PFSK-1 (cell line): ENCODE results near the gene CDC42EP2.

Source experiments
- POLR2AphosphoS5 ChIP-seq: IDR thresholded peaks from 2 replicates; pipeline ENCODE4 v1.6.1; 2012; ENCODE audit warnings: low read depth, mild to moderate bottlenecking, control low read depth, low read length, moderate library complexity
- REST ChIP-seq, 2 experiments: IDR thresholded peaks; 2 replicates each; pipeline versions ENCODE4 v1.6.1 to v1.8.0; 2011 to 2012; ENCODE audit warnings: low read depth in 2 of 2, low read length in 2 of 2, control low read depth in 1 of 2, inconsistent platforms in 1 of 2, mild to moderate bottlenecking in 1 of 2, moderate library complexity in 1 of 2; ENCODE audit not compliant: insufficient read depth in 1 of 2

GRCh38 chr11:65279741-65280440 lies 34.8 kb upstream of the CDC42EP2 start:
- TF ChIP-seq POLR2AphosphoS5 (no peak), REST (IDR thresholded peaks at IDR 0.05; ENCODE audit: insufficient read depth in 1 of 2, low read depth in 2 of 2, low read length in 2 of 2) (no peak; a peak in 1 of 4 replicates)
